Heart right ventricle (tissue), 16 donors: Measurements from ENCODE around the gene FANCD2. TPM values are rescaled to one million over a fixed set of nuclear protein-coding genes. Genes with fewer than 3 reads are reported as not detected.

Experiments used
- ATAC-seq, 8 donors: fragments of 200-7000 bp; cut with Tn5 transposase; one replicate each; pipeline ENCODE4 v1.9.1; 2020; ENCODE audit warnings: mild to moderate bottlenecking in 8 of 8, moderate library complexity in 8 of 8, moderate number of reproducible peaks in 1 of 8
- DNase-seq, 2 donors: peaks; one replicate each; pipeline ENCODE4 v3.0.0-alpha.2; 2020
- H3K27ac ChIP-seq, 10 donors: fragments of 200-600 bp; sonication (generic) in 2 of 10; one replicate each; pipeline versions ENCODE4 v1.5.0 to v1.8.0; 2020 to 2022; ENCODE audit warnings: mild to moderate bottlenecking in 3 of 10
- H3K27me3 ChIP-seq, 7 donors: fragments of 200-600 bp; one replicate each; pipeline ENCODE4 v1.8.0; 2021 to 2022; ENCODE audit warnings: mild to moderate bottlenecking in 2 of 7
- H3K36me3 ChIP-seq, 9 donors: fragments of 200-600 bp; sonication (generic) in 1 of 9; one replicate each; pipeline versions ENCODE4 v1.5.0 to v1.8.0; 2020 to 2022; ENCODE audit warnings: mild to moderate bottlenecking in 2 of 9
- H3K4me1 ChIP-seq, 9 donors: fragments of 200-600 bp; sonication (generic) in 1 of 9; one replicate each; pipeline versions ENCODE4 v1.5.0 to v1.8.0; 2020 to 2022; ENCODE audit warnings: mild to moderate bottlenecking in 4 of 9
- H3K4me3 ChIP-seq, 10 donors: fragments of 200-600 bp; sonication (generic) in 2 of 10; one replicate each; pipeline versions ENCODE4 v1.5.0 to v1.8.0; 2020 to 2022; ENCODE audit warnings: mild to moderate bottlenecking in 7 of 10, moderate library complexity in 2 of 10
- H3K9me3 ChIP-seq, 11 donors: fragments of 200-600 bp in 10 of 11; sonication (generic) in 2 of 11; one replicate each; pipeline versions ENCODE4 v1.5.0 to v1.8.0; 2013 to 2022; ENCODE audit warnings: mild to moderate bottlenecking in 2 of 11, control low read depth in 1 of 11, moderate library complexity in 1 of 11
- WGBS, 2 donors: extraction: QIAGEN DNeasy Blood & Tissue Kit; methylation state at CpG; one replicate each; pipeline ENCODE4 v1.1.7; 2013; ENCODE audit warnings: inconsistent platforms in 1 of 2; 5-methylcytosine and 5-hydroxymethylcytosine counted together
- intact Hi-C, 10 donors: fragments of 100-400 bp; cut with DNase I; formaldehyde crosslinking; loops; one replicate each; pipeline versions ENCODE4 v1.11.1 to v1.14.2; 2022
- polyA plus RNA-seq, 2 donors: library from polyadenylated mRNA; stranded (reverse); fragments of 200-250 nt; gene quantifications; one replicate each; pipeline ENCODE4 v1.2.3, GENCODE V29; 2013
- total RNA-seq, 10 donors: library from RNA; stranded (reverse); fragmentation: NEBNext Ultra II Directional in 3 of 10; extraction: Animal tissue kit (Norgen Biotek cat#: 25700) in 3 of 10; gene quantifications; one replicate each; pipeline versions ENCODE4 v1.2.1 to v1.2.4, GENCODE V29; 2021 to 2023
- TF ChIP-seq, protein P1 (sequence below), 9 donors: fragments of 200-600 bp; sonication (generic) in 2 of 9; IDR thresholded peaks; one replicate each; pipeline versions ENCODE4 v1.5.0 to v1.8.0; 2021 to 2022; ENCODE audit warnings: antibody characterized with exemption in 9 of 9, mild to moderate bottlenecking in 5 of 9, moderate library complexity in 1 of 9
- donor health status: Arrhythmogenic right ventricular cardiomyopathy.
- donor health status: ischemic (EF 13 %, LVEDD 7.1; RV severe dilation, severe dysfunction).
- donor health status: healthy with polysubstance abuse.
- donor health status: DM: no; HTN: yes; CAD: no.
- donor health status: DM: no; HTN: no; CAD: no.
- donor health status: ischemic (EF 25% LVEDD 6.9; RV normal size, moderate dysfunction).
- donor health status: ischemic (EF 25% LVEDD 5.7; RV mildly dilated, moderate dysfunction).
- donor health status: healthy.
- donor health status: DM: yes; HTN: yes; CAD: no.
- donor health status: Ischemic cardiomyopathy.
- donor health status: ischemic (EF 35%, LVEDD 5.7; RV mildly dilated, moderate dysfunction).
- donor health status: nonischemic (EF 11% LVEDD 7.7; RV severe dilation, severe dysfunction).
- donor health status: DM: yes; HTN: yes; CAD: no.
- donor health status: PGD.
- donor health status: ischemic (EF 29% LVEDD 5.4; RV normal size, mild dysfunction).
- donor health status: nonischemic (EF 23%, LVEDD 6.1; RV moderate dilation, normal function).

FANCD2 gene
- total and polyA plus RNA-seq, 12 donors = 0.35 to 3.2 (median 1.1) TPM

DNA sequence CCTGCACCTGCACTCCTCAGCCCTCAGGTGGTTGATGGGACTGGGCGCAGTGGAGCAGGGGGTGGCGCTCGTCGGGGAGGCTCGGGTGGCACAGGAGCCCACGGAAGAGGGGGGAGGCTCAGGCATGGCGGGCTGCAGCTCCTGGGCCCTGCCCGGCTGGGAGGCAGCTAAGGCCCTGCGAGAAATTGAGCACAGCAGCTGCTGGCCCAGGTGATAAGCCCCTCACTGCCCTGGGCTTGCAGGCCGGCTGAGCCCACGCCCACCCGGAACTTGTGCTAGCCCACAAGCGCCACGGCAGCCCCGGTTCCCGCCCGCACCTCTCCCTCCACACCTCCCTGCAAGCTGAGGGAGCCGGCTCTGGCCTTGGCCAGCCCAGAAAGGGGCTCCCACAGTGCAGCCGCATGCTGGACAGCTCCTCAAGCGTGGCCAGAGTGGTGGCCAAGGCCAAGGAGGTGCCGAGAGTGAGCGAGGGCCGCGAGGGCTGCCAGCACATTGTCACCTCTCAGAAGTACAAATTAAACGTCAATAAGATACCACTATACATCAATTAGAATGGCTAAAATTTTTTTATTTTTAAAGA, 110.3 kb downstream of the FANCD2 start:
- no peak overlapping the region for H3K27ac ChIP-seq
- H3K36me3 ChIP-seq = no peaks in the 10 kb centered on the region
- DNase-seq (no peak), ATAC-seq (no peak)
- peaks cover 0 to 5% (median 0%) of the 10 kb centered on the region in 9 donors for H3K4me1 ChIP-seq
- H3K4me3 ChIP-seq = no peak overlapping the region
- TF ChIP-seq, protein P1, sequence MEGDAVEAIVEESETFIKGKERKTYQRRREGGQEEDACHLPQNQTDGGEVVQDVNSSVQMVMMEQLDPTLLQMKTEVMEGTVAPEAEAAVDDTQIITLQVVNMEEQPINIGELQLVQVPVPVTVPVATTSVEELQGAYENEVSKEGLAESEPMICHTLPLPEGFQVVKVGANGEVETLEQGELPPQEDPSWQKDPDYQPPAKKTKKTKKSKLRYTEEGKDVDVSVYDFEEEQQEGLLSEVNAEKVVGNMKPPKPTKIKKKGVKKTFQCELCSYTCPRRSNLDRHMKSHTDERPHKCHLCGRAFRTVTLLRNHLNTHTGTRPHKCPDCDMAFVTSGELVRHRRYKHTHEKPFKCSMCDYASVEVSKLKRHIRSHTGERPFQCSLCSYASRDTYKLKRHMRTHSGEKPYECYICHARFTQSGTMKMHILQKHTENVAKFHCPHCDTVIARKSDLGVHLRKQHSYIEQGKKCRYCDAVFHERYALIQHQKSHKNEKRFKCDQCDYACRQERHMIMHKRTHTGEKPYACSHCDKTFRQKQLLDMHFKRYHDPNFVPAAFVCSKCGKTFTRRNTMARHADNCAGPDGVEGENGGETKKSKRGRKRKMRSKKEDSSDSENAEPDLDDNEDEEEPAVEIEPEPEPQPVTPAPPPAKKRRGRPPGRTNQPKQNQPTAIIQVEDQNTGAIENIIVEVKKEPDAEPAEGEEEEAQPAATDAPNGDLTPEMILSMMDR (IDR thresholded peaks at IDR 0.05) = no peak
- intact Hi-C loops = no loop called here
- no peaks in the 10 kb centered on the region for H3K27me3 ChIP-seq
- WGBS, 2 donors = 92 to 93% methylated on average over 24 to 25 of the region's 25 CpGs
- H3K9me3 ChIP-seq = no peaks in the 10 kb centered on the region

DNA sequence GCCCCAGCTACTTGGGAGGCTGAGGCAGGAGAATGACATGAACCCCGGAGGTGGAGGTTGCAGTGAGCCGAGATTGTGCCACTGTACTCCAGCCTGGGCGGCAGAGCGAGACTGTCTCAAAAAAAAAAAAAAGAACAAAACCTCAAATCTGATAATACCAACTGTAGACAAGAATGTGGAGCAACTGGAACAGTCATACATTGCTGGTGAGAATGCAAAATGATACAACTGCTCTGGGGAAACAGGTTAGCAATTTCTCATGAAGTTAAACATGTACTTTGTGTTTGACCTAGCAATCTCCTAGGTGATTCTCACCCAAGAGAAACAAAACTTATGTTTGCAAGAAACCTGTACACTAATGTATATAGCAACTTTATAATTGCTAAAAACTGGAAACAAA, 110.9 kb downstream of the FANCD2 start:
- ATAC-seq (no peak), DNase-seq (no peak)
- Histone ChIP-seq H3K36me3 (no peaks in the 10 kb centered on the region), H3K4me1 (peaks cover 0 to 6% (median 0%) of the 10 kb centered on the region in 9 donors), H3K27ac (no peak overlapping the region), H3K9me3 (no peaks in the 10 kb centered on the region), H3K4me3 (no peak overlapping the region), H3K27me3 (no peaks in the 10 kb centered on the region)
- TF ChIP-seq, protein P1 (IDR thresholded peaks at IDR 0.05) = no peak
- intact Hi-C loops = no loop called here
- WGBS, 2 donors = 89 to 91% methylated on average over 4 of the region's 4 CpGs

DNA sequence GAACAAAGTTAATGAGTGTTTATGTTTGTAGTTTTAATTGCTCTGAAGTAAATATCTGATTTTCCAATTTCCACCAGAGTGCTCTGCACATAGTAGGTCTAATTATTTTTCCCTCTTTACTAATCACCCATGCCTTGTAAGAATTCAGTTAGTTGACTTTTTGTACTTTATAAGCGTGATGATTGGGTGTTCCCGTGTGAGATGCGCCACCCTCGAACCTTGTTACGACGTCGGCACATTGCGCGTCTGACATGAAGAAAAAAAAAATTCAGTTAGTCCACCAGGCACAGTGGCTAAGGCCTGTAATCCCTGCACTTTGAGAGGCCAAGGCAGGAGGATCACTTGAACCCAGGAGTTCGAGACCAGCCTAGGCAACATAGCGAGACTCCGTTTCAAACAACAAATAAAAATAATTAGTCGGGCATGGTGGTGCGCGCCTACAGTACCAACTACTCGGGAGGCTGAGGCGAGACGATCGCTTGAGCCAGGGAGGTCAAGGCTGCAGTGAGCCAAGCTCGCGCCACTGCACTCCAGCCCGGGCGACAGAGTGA, 114.8 kb downstream of the FANCD2 start:
- TF ChIP-seq, protein P1 (IDR thresholded peaks at IDR 0.05) = no peak
- Histone ChIP-seq H3K9me3 (no peaks in the 10 kb centered on the region), H3K36me3 (peaks cover 0 to 19% (median 0%) of the 10 kb centered on the region in 9 donors), H3K4me3 (peak overlapping the region in 9 of 10 donors; percentile 52 to 95 (median 79)), H3K27me3 (no peaks in the 10 kb centered on the region), H3K4me1 (peaks cover 3 to 45% (median 34%) of the 10 kb centered on the region in 9 donors), H3K27ac (peak overlapping the region in 9 of 10 donors; percentile 68 to 97 (median 90))
- DNase-seq (no peak), ATAC-seq (peak in 1 of 8 donors; percentile 1)
- intact Hi-C loops = loop anchor here in 2 of 10 donors (1.0 to 5.0 kb wide), 2 partner anchors 26 to 114 kb away; partner anchors contain the start of genes BRK1 (in 1 of the 2) and FANCD2 (in 1 of the 2)
- WGBS, 2 donors = 85% methylated on average over 23 of the region's 23 CpGs

DNA sequence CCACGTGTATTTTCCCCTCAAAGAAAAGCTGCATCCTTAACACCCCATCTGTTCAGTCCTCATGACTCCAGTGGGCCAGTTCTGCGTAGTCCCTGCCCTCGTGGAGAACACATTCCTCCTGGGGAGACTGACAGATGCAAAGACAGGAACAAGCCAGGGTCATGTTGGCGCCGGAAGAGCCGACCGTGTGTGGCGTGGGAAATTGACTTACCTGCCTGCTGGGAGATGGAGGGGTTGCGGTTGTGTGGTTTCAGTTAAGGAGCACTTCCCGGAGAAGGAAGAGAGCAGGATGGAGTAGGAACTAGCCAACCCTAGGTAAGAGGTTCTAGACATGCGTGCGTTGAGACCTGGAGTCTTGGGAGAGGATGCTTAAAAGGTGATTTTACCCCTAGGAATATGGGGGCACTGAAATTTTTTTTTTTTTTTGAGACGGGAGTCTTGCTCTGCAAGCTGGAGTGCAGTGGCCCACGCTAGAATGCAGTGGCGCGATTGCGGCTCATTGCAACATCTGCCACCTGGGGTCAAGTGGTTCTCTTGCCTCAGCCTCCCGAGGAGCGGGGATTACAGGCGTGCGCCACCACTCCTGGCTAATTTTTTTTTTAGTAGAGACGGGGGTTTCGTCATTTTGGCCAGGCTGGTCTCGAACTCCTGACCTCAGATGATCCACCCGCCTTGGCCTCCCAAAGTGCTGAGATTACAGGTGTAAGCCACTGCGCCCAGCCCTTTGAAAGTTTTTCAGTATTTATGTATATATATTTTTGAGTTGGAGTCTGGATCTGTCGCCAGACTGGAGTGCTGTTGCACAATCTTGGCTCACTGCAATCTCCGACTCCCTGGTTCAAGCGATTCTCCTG, 116.7 kb downstream of the FANCD2 start:
- no peak for DNase-seq
- Histone ChIP-seq H3K9me3 (no peaks in the 10 kb centered on the region), H3K27ac (peak overlapping the region in 5 of 10 donors; percentile 84 to 97 (median 89)), H3K36me3 (peaks cover 0 to 38% (median 0%) of the 10 kb centered on the region in 9 donors), H3K4me3 (peak overlapping the region; percentile 51 to 95 (median 78)), H3K4me1 (peaks cover 3 to 53% (median 34%) of the 10 kb centered on the region in 9 donors), H3K27me3 (no peaks in the 10 kb centered on the region)
- WGBS, 2 donors = 79 to 80% methylated on average over 29 of the region's 29 CpGs
- no peak for ATAC-seq
- TF ChIP-seq, protein P1 (IDR thresholded peaks at IDR 0.05) = no peak
- intact Hi-C loops = loop anchor here in 1 of 10 donors (5.0 kb wide), 1 partner anchor 116 kb away; the partner anchor contains the start of gene FANCD2
